ENCODE measurements around the gene KMT2C.
"Not testable (repeated sequence)": the region's sequence is repeated elsewhere in the genome, so short reads cannot be mapped to it uniquely, and the experiment has no call there.

GRCh38 chr7:152277687-152278086, 158.1 kb downstream of the KMT2C start:
- TF ChIP-seq CTCF (IDR thresholded peaks at IDR 0.05; ENCODE audit: low read depth, low read length); EZH2phosphoT487 (IDR thresholded peaks at IDR 0.05; ENCODE audit: low read depth): not testable (repeated sequence)

Data from OCI-LY3 (cell line).